ENCODE data around the gene PLEKHA8. TPM values are rescaled to one million over a fixed set of nuclear protein-coding genes. Genes with fewer than 3 reads are reported as not detected.

Gene PLEKHA8
- total and polyA plus RNA-seq, 8 donors, result 9.8 to 19.2 (median 17.5) TPM

- no peaks in the 10 kb centered on the region for H3K9me3 ChIP-seq
- intact Hi-C loops (cut with DNase I), result no loop called here
- H3K36me3 ChIP-seq, result no peaks in the 10 kb centered on the region
- H3K4me1 ChIP-seq, result peaks cover 16 to 45% of the 10 kb centered on the region in 2 donors
- no peaks in the 10 kb centered on the region for H3K27me3 ChIP-seq
- ATAC-seq (peak; percentile 25), DNase-seq (peak in 1 of 4 donors; percentile 35)
- peak overlapping the region; percentile 89 to 90 for H3K27ac ChIP-seq
- TF ChIP-seq CTCF (IDR thresholded peaks at IDR 0.05), result no peak
- H3K4me3 ChIP-seq, result peak overlapping the region; percentile 91 to 96
Measured at GRCh38 chr7:30027065-30027456, 1.2 kb upstream of the PLEKHA8 start.

- Histone ChIP-seq H3K4me1 (peaks cover 16 to 51% of the 10 kb centered on the region in 2 donors), H3K9me3 (no peaks in the 10 kb centered on the region), H3K27me3 (no peaks in the 10 kb centered on the region), H3K27ac (peak overlapping the region; percentile 89 to 90), H3K4me3 (peak overlapping the region; percentile 91 to 96), H3K36me3 (no peaks in the 10 kb centered on the region)
- ATAC-seq (peak; percentile 0), DNase-seq (no peak)
- intact Hi-C loops (cut with DNase I), result no loop called here
- no peak for TF ChIP-seq CTCF (IDR thresholded peaks at IDR 0.05)
Measured at GRCh38 chr7:30027740-30028215, 434 bp upstream of the PLEKHA8 start.

GRCh38 chr7:30028749-30029635, 780 bp downstream of the PLEKHA8 start:
- Histone ChIP-seq H3K4me1 (peaks cover 16 to 50% of the 10 kb centered on the region in 2 donors), H3K27ac (peak overlapping the region; percentile 89 to 90), H3K36me3 (no peaks in the 10 kb centered on the region), H3K27me3 (no peaks in the 10 kb centered on the region), H3K4me3 (peak overlapping the region; percentile 91 to 96), H3K9me3 (no peaks in the 10 kb centered on the region)
- intact Hi-C loops (cut with DNase I), result no loop called here
- TF ChIP-seq CTCF (IDR thresholded peaks at IDR 0.05), result peak in 1 of 2 donors; percentile 7
- ATAC-seq (peak; percentile 26), DNase-seq (peak in 2 of 4 donors; percentile 41 to 59)

GRCh38 chr7:30029696-30030095, 1.5 kb downstream of the PLEKHA8 start:
- no peaks in the 10 kb centered on the region for H3K36me3 ChIP-seq
- intact Hi-C loops (cut with DNase I), result no loop called here
- H3K27ac ChIP-seq, result no peak overlapping the region
- no peak for TF ChIP-seq CTCF (IDR thresholded peaks at IDR 0.05)
- H3K4me3 ChIP-seq, result peak overlapping the region; percentile 91 to 96
- H3K4me1 ChIP-seq, result peaks cover 13 to 43% of the 10 kb centered on the region in 2 donors
- H3K27me3 ChIP-seq, result no peaks in the 10 kb centered on the region
- ATAC-seq (no peak), DNase-seq (peak in 1 of 4 donors; percentile 13)
- H3K9me3 ChIP-seq, result no peaks in the 10 kb centered on the region

Measured in left lung (tissue), 10 donors.